IMR-90 (cell line): ENCODE measurements around the gene AZU1. TPM values are rescaled to one million over a fixed set of nuclear protein-coding genes. Genes with fewer than 3 reads are reported as not detected.

Experiments
- ATAC-seq: fragments of 200-7000 bp; cut with Tn5 transposase; 2 replicates; pipeline ENCODE4 v1.9.1; 2020; ENCODE audit warnings: low read depth, mild to moderate bottlenecking, moderate library complexity
- BruUV-seq: library from RNA; stranded (reverse); fragments of 400-500 nt; replicated peaks from 2 replicates; lab custom pipeline; 2021; lab: Mats Ljungman, UMichigan
- CTCF ChIA-PET: fragments of 300-600 bp; formaldehyde crosslinking; extraction: SDS; loops from one replicate; lab custom pipeline; 2021; ENCODE audit warnings: antibody characterized with exemption; lab: Yijun Ruan, JAX
- POLR2A ChIA-PET: fragments of 300-600 bp; sonication (Branson Sonifier 250); formaldehyde crosslinking; loops from one replicate; lab custom pipeline; 2022; ENCODE audit warnings: antibody characterized with exemption; ENCODE audit not compliant: unreplicated experiment; lab: Charles Lee
- DNase-seq: peaks from one replicate; pipeline ENCODE4 v3.0.0; 2013
- H2AFZ ChIP-seq: replicated peaks from 2 replicates; pipeline ENCODE3; 2013; ENCODE audit warnings: low read length, mild to moderate bottlenecking; ENCODE audit not compliant: poor library complexity
- H2AK5ac ChIP-seq: 2 replicates; pipeline ENCODE4 v1.6.1; 2013; ENCODE audit warnings: low read depth, low read length, inconsistent platforms
- H2AK9ac ChIP-seq: replicated peaks from 2 replicates; pipeline ENCODE3; 2013; ENCODE audit warnings: mild to moderate bottlenecking, low read depth, low read length, moderate library complexity; ENCODE audit not compliant: poor library complexity
- H2BK120ac ChIP-seq: 2 replicates; pipeline ENCODE4 v1.6.1; 2013; ENCODE audit warnings: low read depth, low read length, inconsistent platforms
- H2BK15ac ChIP-seq: 3 replicates; pipeline ENCODE4 v1.6.1; 2013; ENCODE audit warnings: low read depth, low read length, inconsistent platforms
- H2BK20ac ChIP-seq: 2 replicates; pipeline ENCODE4 v1.6.1; 2013; ENCODE audit warnings: low read depth, mild to moderate bottlenecking, inconsistent platforms, low read length, moderate library complexity
- H2BK5ac ChIP-seq: 2 replicates; pipeline ENCODE4 v1.6.1; 2013; ENCODE audit warnings: mild to moderate bottlenecking, low read depth, low read length, inconsistent platforms; ENCODE audit not compliant: poor library complexity, severe bottlenecking
- H3K14ac ChIP-seq: replicated peaks from 2 replicates; pipeline ENCODE4 v1.6.1; 2013; ENCODE audit warnings: low read depth, low read length, inconsistent platforms
- H3K18ac ChIP-seq: 2 replicates; pipeline ENCODE4 v1.6.1; 2013; ENCODE audit warnings: low read depth, low read length, control low read depth
- H3K23ac ChIP-seq: 2 replicates; pipeline ENCODE4 v1.6.1; 2013; ENCODE audit warnings: low read depth, low read length, inconsistent platforms
- H3K27ac ChIP-seq: 2 replicates; pipeline ENCODE4 v1.5.1; 2013; ENCODE audit warnings: mild to moderate bottlenecking, control low read depth, low read length; ENCODE audit not compliant: insufficient read depth
- H3K27me3 ChIP-seq: 2 replicates; pipeline ENCODE4 v1.6.1; 2013; ENCODE audit warnings: low read length; ENCODE audit not compliant: control insufficient read depth, insufficient read depth
- H3K36me3 ChIP-seq: 2 replicates; pipeline ENCODE4 v1.6.1; 2013; ENCODE audit warnings: low read length, mixed read lengths; ENCODE audit not compliant: control insufficient read depth, insufficient read depth
- H3K4ac ChIP-seq: 2 replicates; pipeline ENCODE4 v1.6.1; 2013; ENCODE audit warnings: low read depth, low read length, inconsistent platforms
- H3K4me1 ChIP-seq: 2 replicates; pipeline ENCODE4 v1.6.1; 2013; ENCODE audit warnings: low read length, mixed read lengths; ENCODE audit not compliant: control insufficient read depth, insufficient read depth
- H3K4me2 ChIP-seq: 2 replicates; pipeline ENCODE4 v1.6.1; 2013; ENCODE audit warnings: low read depth, mild to moderate bottlenecking, control low read depth, low read length, moderate library complexity
- H3K4me3 ChIP-seq: 2 replicates; pipeline ENCODE4 v1.5.1; 2013; ENCODE audit warnings: low read depth, mild to moderate bottlenecking, control low read depth, low read length, moderate library complexity; ENCODE audit not compliant: insufficient read depth
- H3K56ac ChIP-seq: 2 replicates; pipeline ENCODE4 v1.6.1; 2013; ENCODE audit warnings: low read length, inconsistent platforms; ENCODE audit not compliant: insufficient read depth; ENCODE audit errors: extremely low read depth
- H3K79me1 ChIP-seq, 2 experiments: 2 replicates each; pipeline ENCODE4 v1.6.1; 2013; ENCODE audit warnings: low read length in 2 of 2, inconsistent platforms in 1 of 2, low read depth in 1 of 2
- H3K9ac ChIP-seq: 2 replicates; pipeline ENCODE4 v1.6.1; 2013; ENCODE audit warnings: low read depth, low read length, control low read depth
- H3K9me1 ChIP-seq: 2 replicates; pipeline ENCODE4 v1.6.1; 2013; ENCODE audit warnings: low read length, inconsistent platforms; ENCODE audit not compliant: insufficient read depth
- H3K9me3 ChIP-seq: 2 replicates; pipeline ENCODE4 v1.6.1; 2013; ENCODE audit warnings: low read length; ENCODE audit not compliant: control insufficient read depth, insufficient read depth
- H4K20me1 ChIP-seq: 2 replicates; pipeline ENCODE4 v1.6.1; 2013; ENCODE audit warnings: low read length, inconsistent platforms; ENCODE audit not compliant: insufficient read depth
- H4K5ac ChIP-seq: 2 replicates; pipeline ENCODE4 v1.6.1; 2013; ENCODE audit warnings: mild to moderate bottlenecking, low read depth, low read length, control low read depth
- H4K8ac ChIP-seq, 2 experiments: 2 replicates each; pipeline ENCODE4 v1.6.1; 2013; ENCODE audit warnings: low read depth in 2 of 2, low read length in 2 of 2, control low read depth in 1 of 2, inconsistent platforms in 1 of 2
- H4K91ac ChIP-seq: 2 replicates; pipeline ENCODE4 v1.6.1; 2013; ENCODE audit warnings: low read depth, low read length, inconsistent platforms; ENCODE audit not compliant: insufficient read depth
- BHLHE40 ChIP-seq: fragments of 150-350 bp; IDR thresholded peaks from 2 replicates; pipeline ENCODE4 v1.6.1; 2016; ENCODE audit warnings: mild to moderate bottlenecking, low read depth, low read length
- CEBPB ChIP-seq: IDR thresholded peaks from 2 replicates; pipeline ENCODE4 v1.6.1; 2012; ENCODE audit warnings: low read depth, low read length, improper control_type of control experiment
- CHD1 ChIP-seq: IDR thresholded peaks from 2 replicates; pipeline ENCODE4 v1.6.1; 2012; ENCODE audit warnings: low read depth, low read length, improper control_type of control experiment
- ELK1 ChIP-seq: fragments of 150-350 bp; IDR thresholded peaks from 2 replicates; pipeline ENCODE4 v1.6.1; 2016; ENCODE audit warnings: low read depth, mild to moderate bottlenecking, low read length, moderate library complexity, borderline replicate concordance
- FOS ChIP-seq: fragments of 150-350 bp; IDR thresholded peaks from 2 replicates; pipeline ENCODE4 v1.6.1; 2016; ENCODE audit warnings: low read depth, low read length
- MAFK ChIP-seq: IDR thresholded peaks from 2 replicates; pipeline ENCODE4 v1.6.1; 2012; ENCODE audit warnings: low read depth, low read length, improper control_type of control experiment
- MAZ ChIP-seq: IDR thresholded peaks from 2 replicates; pipeline ENCODE4 v1.6.1; 2012; ENCODE audit warnings: low read depth, mild to moderate bottlenecking, low read length, improper control_type of control experiment, moderate library complexity, borderline replicate concordance
- MXI1 ChIP-seq: IDR thresholded peaks from 2 replicates; pipeline ENCODE4 v1.6.1; 2012; ENCODE audit warnings: low read depth, mild to moderate bottlenecking, low read length, moderate library complexity, borderline replicate concordance
- NFE2L2 ChIP-seq: fragments of 150-350 bp; IDR thresholded peaks from 2 replicates; pipeline ENCODE4 v1.6.1; 2016; ENCODE audit warnings: low read depth, mild to moderate bottlenecking, low read length
- POLR2A ChIP-seq: IDR thresholded peaks from 2 replicates; pipeline ENCODE4 v1.6.1; 2012; ENCODE audit warnings: mild to moderate bottlenecking, low read depth, low read length
- RAD21 ChIP-seq: IDR thresholded peaks from 2 replicates; pipeline ENCODE4 v1.6.1; 2012; ENCODE audit warnings: low read length, improper control_type of control experiment
- RCOR1 ChIP-seq: IDR thresholded peaks from 2 replicates; pipeline ENCODE4 v1.6.1; 2012; ENCODE audit warnings: mild to moderate bottlenecking, low read length, improper control_type of control experiment; ENCODE audit not compliant: insufficient replicate concordance
- RFX5 ChIP-seq: IDR thresholded peaks from 2 replicates; pipeline ENCODE4 v1.8.0; 2012; ENCODE audit warnings: low read depth, mild to moderate bottlenecking, low read length, moderate library complexity
- SMC3 ChIP-seq: fragments of 150-350 bp; IDR thresholded peaks from 2 replicates; pipeline ENCODE4 v1.6.1; 2016; ENCODE audit warnings: low read depth, mild to moderate bottlenecking, antibody characterized with exemption, low read length, moderate library complexity
- USF2 ChIP-seq: fragments of 150-350 bp; IDR thresholded peaks from 2 replicates; pipeline ENCODE4 v1.6.1; 2017; ENCODE audit warnings: mild to moderate bottlenecking, antibody characterized with exemption, low read length, low read depth
- WGBS, 2 experiments: methylation state at CpG; one replicate each; pipeline versions ENCODE4 v1.1.5 to v1.1.7; 2013; ENCODE audit warnings: missing lambda C conversion rate in 2 of 2; ENCODE audit not compliant: insufficient read length in 1 of 2; ENCODE audit errors: extremely low coverage in 2 of 2; 5-methylcytosine and 5-hydroxymethylcytosine counted together
- dilution Hi-C: fragments of 300-500 bp; cut with HindIII; formaldehyde crosslinking; loops from one replicate; pipeline ENCODE4 v1.14.3; 2018; ENCODE audit warnings: low sequenced_read_pairs; ENCODE audit not compliant: unreplicated experiment
- in situ Hi-C: fragments of 300-500 bp; cut with MboI; formaldehyde crosslinking; loops from 3 replicates; pipeline ENCODE4 v1.14.3; 2019; ENCODE audit warnings: low sequenced_read_pairs, inconsistent platforms, mixed read lengths
- intact Hi-C: fragments of 100-400 bp; cut with micrococcal nuclease; formaldehyde crosslinking; loops from 2 replicates; pipeline ENCODE4 v1.10.0; 2022
- polyA plus RNA-seq, 3 experiments: library from polyadenylated mRNA; depleted of rRNA; stranded (reverse); fragments of >200 nt; gene quantifications; 2 replicates each; pipeline ENCODE4 v1.2.3, GENCODE V29; 2012; ENCODE audit warnings: low replicate concordance in 1 of 3
- total RNA-seq: library from RNA; depleted of rRNA; stranded (reverse); fragments of >200 nt; gene quantifications from 2 replicates; pipeline ENCODE4 v1.2.3, GENCODE V29; 2012
- TF ChIP-seq, protein P1 (sequence below): conservative IDR thresholded peaks from 2 replicates; pipeline ENCODE4 v1.5.1; 2012; ENCODE audit warnings: mild to moderate bottlenecking, low read depth, low read length, improper control_type of control experiment

The AZU1 gene
- total and polyA plus RNA-seq, 2 of the 4 experiments (the other 2 are of a cell fraction): 0.12 TPM; not detected in 1

DNA sequence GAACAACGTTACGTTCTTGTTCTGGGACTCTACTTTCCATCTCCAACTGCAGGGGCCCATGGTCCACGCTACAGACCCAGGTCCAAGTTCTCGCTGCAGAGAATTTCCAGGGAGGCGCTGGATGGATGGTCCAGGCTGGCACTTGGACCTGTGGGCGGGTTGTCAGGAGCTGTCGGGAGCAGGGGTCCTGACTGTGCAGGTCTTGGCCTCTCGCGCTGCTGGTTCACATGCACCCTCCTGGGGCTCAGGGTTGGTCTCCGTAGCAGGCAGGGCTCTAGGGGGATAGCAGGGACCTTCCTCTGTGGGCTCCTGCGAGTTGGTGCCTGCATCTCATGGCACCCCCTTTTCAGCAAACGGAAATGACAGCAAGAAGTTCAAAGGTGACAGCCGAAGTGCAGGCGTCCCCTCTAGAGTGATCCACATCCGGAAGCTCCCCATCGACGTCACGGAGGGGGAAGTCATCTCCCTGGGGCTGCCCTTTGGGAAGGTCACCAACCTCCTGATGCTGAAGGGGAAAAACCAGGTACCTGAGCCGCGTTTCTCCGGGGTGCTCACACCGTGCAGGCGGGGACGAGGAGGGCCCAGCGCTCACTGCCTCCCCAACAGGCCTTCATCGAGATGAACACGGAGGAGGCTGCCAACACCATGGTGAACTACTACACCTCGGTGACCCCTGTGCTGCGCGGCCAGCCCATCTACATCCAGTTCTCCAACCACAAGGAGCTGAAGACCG lies 23.8 kb upstream of the AZU1 start:
- no peak overlapping the region for H2AK5ac ChIP-seq
- H3K9me1 ChIP-seq: peaks cover 11% of the 10 kb centered on the region; the same call in 1 of the 2 replicates
- dilution Hi-C loops (no loop called here), in situ Hi-C loops (no loop called here), intact Hi-C loops (no loop called here)
- no peaks in the 10 kb centered on the region for H3K27me3 ChIP-seq
- no TSS peak for BruUV-seq
- H2BK20ac ChIP-seq: no peak overlapping the region
- H4K8ac ChIP-seq: no peak overlapping the region
- no peak overlapping the region for H2AK9ac ChIP-seq
- DNase-seq: no peak
- ATAC-seq: no peak
- ChIA-PET POLR2A (no interaction called here), CTCF (no interaction called here)
- H3K18ac ChIP-seq: no peak overlapping the region
- no peak overlapping the region for H3K4me3 ChIP-seq
- no peak overlapping the region for H2BK120ac ChIP-seq
- no peak overlapping the region for H3K56ac ChIP-seq
- no peak overlapping the region for H3K4me2 ChIP-seq
- H3K27ac ChIP-seq: no peak overlapping the region
- H2AFZ ChIP-seq: no peak overlapping the region
- H4K5ac ChIP-seq: no peak overlapping the region
- no peak overlapping the region for H3K23ac ChIP-seq
- TF ChIP-seq FOS (no peak), NFE2L2 (no peak), MAZ (no peak), USF2 (no peak), ELK1 (no peak), SMC3 (no peak), RFX5 (no peak), RCOR1 (no peak), RAD21 (no peak), MXI1 (no peak), CHD1 (no peak), MAFK (no peak), POLR2A (no peak), BHLHE40 (no peak), CEBPB (no peak)
- TF ChIP-seq, protein P1, sequence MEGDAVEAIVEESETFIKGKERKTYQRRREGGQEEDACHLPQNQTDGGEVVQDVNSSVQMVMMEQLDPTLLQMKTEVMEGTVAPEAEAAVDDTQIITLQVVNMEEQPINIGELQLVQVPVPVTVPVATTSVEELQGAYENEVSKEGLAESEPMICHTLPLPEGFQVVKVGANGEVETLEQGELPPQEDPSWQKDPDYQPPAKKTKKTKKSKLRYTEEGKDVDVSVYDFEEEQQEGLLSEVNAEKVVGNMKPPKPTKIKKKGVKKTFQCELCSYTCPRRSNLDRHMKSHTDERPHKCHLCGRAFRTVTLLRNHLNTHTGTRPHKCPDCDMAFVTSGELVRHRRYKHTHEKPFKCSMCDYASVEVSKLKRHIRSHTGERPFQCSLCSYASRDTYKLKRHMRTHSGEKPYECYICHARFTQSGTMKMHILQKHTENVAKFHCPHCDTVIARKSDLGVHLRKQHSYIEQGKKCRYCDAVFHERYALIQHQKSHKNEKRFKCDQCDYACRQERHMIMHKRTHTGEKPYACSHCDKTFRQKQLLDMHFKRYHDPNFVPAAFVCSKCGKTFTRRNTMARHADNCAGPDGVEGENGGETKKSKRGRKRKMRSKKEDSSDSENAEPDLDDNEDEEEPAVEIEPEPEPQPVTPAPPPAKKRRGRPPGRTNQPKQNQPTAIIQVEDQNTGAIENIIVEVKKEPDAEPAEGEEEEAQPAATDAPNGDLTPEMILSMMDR: no peak
- peaks cover 100% of the 10 kb centered on the region for H4K20me1 ChIP-seq
- H3K4me1 ChIP-seq: peaks cover 30% of the 10 kb centered on the region
- H3K4ac ChIP-seq: no peak overlapping the region
- H2BK15ac ChIP-seq: no peak overlapping the region
- H3K9me3 ChIP-seq: no peaks in the 10 kb centered on the region
- peaks cover 3 to 42% of the 10 kb centered on the region in 2 experiments for H3K79me1 ChIP-seq
- no peak overlapping the region for H3K9ac ChIP-seq
- 93% methylated on average over 10 of the region's 31 CpGs; no CpG with 5 or more reads in 1 of the 2 experiments for WGBS, 2 experiments
- no peak overlapping the region for H4K91ac ChIP-seq
- no peak overlapping the region for H3K14ac ChIP-seq
- H2BK5ac ChIP-seq: no peak overlapping the region
- peaks cover 79% of the 10 kb centered on the region for H3K36me3 ChIP-seq
